A549 treated with Mapracorat at 1 μM for 4 hours (cell line): ENCODE data around the gene DUSP23. TPM values are rescaled to one million over a fixed set of nuclear protein-coding genes. Genes with fewer than 3 reads are reported as not detected.

Experiments used
- total RNA-seq: library from RNA; stranded (reverse); fragments of 200-300 nt; extraction: Qiagen RNA extraction; gene quantifications from 5 replicates; pipeline ENCODE4 v1.2.3, GENCODE V29; 2022

DUSP23 gene
- total RNA-seq = 62.5 to 80.5 TPM (median 77.7 TPM) in 5 replicates

DNA sequence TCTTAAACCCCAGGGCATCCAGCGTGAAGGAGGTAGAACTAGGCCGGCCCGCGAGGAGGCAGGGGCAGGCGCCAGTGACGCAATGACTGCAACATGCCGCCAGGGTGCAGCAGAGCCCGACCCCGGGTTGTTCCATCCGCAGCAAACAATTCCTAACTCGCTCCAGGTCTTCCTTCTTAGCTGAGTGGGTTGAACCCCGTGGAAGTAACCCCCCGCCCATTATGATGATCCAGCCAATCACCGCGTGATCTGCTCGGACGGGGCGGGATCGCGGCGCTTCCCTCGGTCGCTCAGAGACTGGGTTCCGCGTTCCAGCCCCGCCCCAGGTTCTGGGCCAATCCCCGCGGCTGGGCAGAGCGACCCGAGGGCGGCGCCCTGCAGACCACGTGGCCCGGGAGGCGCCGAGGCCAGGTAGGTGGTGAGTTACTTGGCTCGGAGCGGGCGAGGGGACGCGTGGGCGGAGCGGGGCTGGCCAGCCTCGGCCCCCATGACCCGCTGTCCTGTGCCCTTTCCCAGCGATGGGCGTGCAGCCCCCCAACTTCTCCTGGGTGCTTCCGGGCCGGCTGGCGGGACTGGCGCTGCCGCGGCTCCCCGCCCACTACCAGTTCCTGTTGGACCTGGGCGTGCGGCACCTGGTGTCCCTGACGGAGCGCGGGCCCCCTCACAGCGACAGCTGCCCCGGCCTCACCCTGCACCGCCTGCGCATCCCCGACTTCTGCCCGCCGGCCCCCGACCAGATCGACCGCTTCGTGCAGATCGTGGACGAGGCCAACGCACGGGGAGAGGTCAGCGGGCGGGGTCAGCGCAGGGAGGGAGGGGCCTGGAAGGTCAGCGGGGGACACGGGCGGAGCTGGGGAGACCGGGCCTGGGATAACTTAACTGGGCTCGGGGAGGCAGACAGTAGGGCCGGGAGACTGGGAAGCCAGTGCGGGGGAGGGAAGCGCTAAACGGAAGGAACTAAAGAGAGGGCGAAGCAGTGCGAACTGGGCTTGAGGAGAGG is at the start of gene DUSP23:
Gene DUSP23, plus strand, starts transcription at position 380 of the 1,000 bp plus-strand sequence. Its CDS starts 139 bp downstream, at position 519.

DNA sequence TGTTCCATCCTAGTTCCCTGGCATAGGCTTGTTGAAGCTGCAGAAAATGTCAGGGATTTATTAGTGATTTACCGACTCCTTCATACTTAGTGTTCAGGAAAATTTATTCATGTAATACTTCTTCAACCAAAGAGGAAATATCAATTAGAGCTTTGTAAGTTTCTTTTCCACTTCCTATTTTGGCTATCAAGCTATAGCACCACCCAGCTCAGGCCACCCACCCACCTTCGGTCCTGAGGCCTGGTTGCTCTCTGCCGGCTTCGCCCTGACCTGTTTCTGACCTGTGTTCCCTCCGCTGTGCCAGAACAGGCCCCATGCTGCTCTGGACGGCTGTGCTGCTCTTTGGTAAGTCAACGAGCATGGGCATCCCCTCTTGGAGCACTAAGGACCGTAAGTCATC is 21.3 kb downstream of the DUSP23 start, which contains the start of gene FCRL6:
Gene FCRL6, plus strand, starts transcription at position 250 of the 400 bp plus-strand sequence. Its CDS starts 65 bp downstream, at position 315.

DNA sequence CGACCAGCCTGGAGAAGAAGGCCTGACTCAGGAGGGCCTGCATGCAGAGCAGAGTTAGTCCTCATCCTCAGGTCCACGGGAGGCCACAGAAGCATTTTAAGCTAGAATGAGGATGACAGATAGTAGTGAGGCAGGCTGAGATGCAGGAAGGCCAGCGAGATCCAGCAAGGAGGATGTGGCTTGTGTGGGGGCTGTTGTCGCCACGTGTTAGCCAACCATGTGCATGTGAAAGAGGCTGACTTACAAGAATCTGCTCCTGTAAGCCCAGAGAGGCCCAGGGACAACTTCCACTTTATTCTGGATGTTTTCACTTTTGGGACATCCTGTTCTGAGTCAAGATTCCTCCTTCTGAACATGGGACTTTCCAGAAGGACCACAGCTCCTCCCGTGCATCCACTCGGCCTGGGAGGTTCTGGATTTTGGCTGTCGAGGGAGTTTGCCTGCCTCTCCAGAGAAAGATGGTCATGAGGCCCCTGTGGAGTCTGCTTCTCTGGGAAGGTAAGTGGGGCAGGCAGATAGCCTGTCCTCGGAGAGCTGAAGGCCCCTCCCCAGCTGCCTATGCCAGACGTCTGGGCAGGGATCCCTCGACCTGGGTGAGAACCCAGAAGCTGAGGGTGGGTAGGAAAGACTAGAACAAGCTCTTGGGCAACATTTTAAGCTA is 45.8 kb downstream of the DUSP23 start, which contains the start of gene SLAMF8:
Gene SLAMF8, plus strand, starts transcription at position 433 of the 661 bp plus-strand sequence. Its CDS starts 26 bp downstream, at position 459.

Other genes with a start within 250 kb of the DUSP23 start
- not detected in 5 replicates for gene OR10J5, start 245.0 kb upstream of the DUSP23 start, total RNA-seq
- not detected in 5 replicates for gene APCS, start 193.1 kb upstream of the DUSP23 start, total RNA-seq
- not detected in 5 replicates for gene CRP, start 66.4 kb upstream of the DUSP23 start, total RNA-seq
- not detected in 5 replicates for gene FCRL6, start 21.4 kb downstream of the DUSP23 start, total RNA-seq
- gene SLAMF8, start 45.9 kb downstream of the DUSP23 start, total RNA-seq = 0.08 to 0.27 TPM (median 0.22 TPM) in 5 replicates
- gene VSIG8, start 81.7 kb downstream of the DUSP23 start, total RNA-seq = 0.17 TPM in 1 of 5 replicates, not detected in the others
- gene CFAP45, start 119.2 kb downstream of the DUSP23 start, total RNA-seq = 0.73 to 1.1 TPM (median 0.92 TPM) in 5 replicates
- 990 to 1,051 TPM (median 1,033 TPM) in 5 replicates for gene TAGLN2, start 144.5 kb downstream of the DUSP23 start, total RNA-seq
- 0.13 to 0.26 TPM (median 0.23 TPM) in 5 replicates for gene IGSF9, start 164.7 kb downstream of the DUSP23 start, total RNA-seq
- 0.12 to 0.94 TPM (median 0.49 TPM) in 5 replicates for gene SLAMF9, start 173.3 kb downstream of the DUSP23 start, total RNA-seq